Measurements from ENCODE around the gene RAB36.

Gene RAB36

DNA sequence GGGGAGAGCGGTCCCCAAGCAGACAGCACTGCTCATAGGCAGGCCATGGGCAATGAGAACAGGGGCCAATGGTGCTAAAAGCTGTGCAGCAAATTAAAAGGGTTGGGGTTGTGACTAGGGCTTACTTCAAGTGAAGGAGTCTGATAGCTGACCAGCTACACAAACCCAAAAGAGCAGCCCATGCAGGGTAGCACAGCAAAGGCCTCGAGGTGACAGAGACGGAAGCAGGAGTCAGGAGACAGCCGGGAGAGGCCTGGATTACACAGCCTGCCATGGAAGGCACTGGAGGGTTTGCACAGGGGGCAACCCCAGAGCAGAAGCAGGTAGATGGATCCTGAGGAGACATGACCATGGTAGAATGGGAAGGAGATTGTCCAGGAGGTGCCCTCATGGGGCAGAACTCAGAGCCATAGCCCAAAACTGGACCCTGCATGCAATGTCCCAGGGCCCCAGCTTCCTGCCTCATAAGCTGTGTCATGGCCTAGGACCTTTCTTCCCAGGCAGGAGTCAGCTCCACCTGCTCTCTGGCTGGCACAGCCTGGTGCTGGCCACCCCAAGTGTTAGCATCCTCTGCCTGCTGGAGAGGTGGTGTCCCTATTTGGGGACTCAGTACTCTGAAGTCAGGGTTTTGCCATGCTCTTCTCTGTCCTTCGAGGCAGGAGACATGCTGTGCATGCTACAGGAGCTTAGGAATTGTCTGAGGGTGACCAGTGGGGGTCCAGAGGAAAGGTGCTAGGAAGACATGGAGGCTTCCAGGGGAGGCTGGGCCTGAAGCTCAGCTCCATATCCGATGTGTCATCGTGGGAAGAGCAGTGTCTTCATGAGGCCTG lies 36.8 kb upstream of the RAB36 start:
- no peak for DNase-seq

DNA sequence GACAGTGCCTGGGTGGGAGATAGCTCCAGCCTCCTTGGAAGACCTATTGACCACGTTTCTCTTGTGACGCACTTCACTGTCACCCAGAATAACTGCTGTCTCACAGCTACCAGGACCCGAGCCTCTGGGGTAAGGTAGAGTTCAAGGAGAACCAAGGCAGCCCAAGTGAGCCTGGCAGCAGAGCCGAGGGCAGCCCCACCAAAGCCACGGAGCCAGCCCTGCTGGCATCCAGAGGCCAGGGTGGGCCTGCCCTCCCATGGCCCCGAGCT lies 36.3 kb upstream of the RAB36 start:
- DNase-seq = no peak

DNA sequence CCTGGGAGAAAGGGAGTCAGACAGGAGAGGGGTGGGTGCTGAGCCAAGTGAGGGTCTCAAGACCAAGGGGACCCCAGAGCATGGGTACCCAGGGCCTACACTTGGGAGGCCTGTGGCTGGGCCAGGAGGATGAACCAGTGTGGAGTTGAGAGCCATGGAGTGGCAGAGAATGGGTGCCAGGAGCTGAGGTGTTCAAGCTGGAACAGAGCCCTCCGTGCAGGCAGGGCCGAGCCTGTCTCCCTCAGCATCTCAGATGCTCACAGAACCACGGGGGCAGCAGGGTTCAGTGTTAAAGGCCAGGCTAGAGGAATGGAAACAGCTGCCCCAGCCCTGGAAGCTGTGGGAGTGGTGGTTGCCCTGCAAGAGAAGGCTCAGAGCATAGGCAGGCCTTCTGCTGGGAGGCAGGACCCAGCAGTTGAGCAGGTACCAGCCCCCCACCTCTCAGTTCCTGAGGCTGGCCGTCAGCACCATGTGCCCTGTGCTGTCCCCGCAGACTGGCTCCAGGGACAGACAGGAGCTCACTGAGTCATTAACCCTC lies 35.8 kb upstream of the RAB36 start:
- no peak for DNase-seq

DNA sequence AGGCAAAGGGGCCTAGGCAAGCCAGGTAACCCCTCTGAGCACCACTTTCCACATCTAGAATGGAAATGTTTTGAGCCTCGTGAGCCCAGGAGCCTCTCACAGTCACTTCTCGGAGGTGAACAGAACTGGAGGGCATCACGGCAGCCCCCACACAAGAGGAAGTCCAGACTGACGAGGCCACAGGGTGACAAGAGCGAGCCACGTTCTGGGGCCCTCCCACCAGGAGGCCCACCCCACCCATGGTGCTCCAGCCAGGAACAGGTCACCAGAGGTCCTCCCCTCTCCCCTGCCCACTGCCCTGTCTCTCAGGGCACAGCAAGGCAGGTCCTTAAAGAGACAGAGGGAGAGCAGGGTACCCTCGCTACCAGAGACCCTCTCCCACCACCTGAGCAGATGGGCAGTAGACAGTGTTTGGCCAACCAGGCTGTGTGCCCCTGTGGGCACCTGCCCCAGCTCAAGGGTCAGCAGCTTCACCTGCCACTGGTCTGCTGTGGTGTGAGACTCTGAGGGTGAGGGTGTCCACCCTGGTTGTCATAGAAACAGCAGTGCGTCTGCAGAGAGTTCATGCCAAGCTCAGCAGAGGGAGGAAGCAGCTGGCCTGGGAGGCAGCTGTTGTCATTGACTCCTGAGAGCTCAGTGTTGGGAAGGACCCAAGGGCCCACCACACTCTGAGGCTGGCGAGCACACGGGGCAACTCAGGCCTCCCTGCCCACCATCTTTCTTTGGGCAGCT lies 34.9 kb upstream of the RAB36 start:
- DNase-seq = no peak

DNA sequence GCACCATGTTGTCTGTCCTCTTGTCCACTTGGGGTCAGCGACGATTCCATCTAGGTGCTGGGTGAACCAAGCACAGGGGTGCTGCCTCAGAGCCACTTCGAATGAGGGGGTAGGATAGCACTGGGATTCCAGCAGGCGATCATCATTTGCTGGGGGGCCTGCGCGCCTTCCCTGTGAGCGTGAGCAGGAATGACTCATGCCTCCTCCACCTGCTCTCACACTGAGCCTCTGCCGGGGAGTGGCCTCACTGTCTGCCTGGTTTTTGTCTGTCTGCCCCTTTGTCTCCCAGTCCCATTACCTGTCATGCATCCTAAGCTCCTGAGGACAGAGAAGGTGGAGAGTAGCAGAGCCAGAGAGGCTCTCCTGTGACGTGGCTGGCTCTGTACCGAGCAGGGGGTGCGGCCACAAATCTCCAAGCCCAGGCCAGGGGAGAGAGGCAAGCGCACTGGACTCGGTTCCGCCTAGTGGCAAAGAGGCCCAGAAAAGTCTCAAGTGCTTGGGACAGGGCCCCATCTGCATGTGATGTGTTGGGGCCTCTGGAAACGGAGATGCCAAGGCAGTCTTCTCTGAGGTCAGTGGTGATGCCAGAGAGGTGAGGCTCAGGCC lies 34.3 kb upstream of the RAB36 start:
- DNase-seq = no peak

DNA sequence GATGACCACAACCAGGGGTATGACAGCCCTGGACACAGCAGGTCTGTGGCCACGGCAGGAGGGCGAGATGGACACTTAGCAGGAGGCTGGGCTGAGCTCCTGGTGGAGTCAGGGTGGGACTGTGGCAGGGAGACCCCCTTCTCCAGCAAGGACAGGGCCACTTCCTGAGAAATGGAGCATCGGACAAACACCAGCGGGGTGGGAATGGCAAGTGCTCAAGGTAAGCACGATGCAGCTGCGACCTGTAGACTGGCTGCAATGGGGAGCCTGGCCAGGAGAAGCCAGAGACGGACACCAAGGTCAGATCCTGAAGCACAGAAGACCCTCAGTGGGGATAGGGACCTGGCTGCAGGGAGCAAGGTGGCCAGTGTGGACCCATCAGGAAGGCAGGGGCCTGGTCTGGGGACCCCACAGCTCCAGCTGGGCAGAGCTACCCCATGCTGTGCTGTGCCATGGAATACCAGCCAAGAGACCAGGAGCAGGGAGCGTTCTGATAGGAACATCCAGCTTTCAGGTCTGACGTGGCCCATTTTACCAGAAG lies 32.7 kb upstream of the RAB36 start:
- no peak for DNase-seq

DNA sequence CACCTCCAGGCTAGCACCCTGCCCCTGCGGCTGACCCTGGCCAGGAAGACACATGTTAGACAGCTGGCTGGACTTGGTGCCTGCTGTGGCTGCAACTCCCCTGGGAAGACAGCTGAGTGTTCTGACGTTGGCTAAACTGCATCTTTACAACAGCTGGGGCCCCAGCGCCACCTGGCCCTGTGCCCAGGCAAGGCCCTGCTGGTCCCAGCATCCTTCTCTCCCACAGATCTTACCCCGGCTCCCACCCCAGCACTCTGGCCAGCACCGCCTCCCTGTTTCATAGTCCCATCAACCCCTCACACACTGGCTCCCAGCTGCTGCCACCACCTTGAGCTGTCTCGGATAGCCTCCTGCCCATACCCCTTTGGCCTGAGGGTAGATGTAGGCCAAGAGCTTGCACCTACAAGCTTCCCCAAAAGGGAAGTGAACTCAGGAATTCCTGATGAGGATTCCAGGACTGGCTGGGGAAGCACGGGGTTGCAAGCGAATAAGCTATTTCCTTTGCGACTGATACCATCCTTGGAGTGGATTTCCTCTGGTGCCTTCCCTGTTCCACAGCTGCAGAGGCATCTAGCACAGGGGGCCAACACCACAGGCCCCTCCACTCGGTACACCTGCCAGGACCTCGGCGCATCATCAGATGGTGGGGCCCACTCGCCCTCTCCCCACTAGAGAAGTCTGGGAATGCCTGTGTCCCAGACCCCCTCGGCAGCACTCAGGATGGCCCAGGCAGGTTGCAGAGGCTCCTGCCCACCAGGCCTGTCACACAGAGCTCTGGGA lies 32.0 kb upstream of the RAB36 start:
- no peak for DNase-seq

DNA sequence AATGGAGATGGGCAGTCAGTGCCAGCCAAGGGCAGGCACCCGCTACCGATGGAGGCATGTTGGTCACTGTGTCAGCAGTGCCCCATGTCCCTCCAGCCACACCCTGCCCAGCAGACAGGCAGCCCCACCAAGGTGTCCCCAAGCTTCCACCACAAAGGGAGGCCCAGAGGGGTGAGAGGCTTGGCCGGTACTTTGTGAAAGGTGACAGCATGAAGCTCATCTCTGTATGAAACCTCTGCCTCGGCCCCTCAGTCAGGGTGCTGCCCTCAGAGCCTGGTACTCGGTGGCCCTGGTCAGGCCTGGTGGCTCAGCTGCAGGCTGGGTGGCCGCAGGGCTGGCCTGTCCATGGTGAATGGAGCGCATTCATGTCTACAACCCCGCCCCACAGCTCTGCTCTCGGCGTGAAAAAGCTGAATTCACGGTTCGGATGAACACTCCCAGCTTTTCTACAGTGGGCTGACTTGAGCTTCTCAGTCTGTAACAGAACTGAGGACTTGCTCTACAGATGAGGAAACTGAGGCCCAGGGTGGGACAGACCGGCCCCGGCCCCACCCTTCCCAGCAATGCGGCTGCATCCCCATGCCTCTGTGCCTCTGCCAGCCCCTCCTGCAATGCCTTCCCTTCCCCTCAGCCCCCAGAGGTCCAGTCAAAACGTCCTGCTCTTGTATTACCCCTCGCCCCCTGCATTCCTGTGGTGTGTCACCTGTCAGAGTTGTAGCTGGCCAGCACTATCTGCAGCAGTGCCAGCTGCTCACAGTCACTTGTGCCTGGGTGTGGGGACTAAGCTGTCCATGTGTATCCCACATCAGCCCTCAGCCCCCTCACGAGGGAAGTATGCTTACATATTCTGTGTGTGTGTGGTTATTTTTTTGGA lies 31.2 kb upstream of the RAB36 start:
- DNase-seq = no peak

DNA sequence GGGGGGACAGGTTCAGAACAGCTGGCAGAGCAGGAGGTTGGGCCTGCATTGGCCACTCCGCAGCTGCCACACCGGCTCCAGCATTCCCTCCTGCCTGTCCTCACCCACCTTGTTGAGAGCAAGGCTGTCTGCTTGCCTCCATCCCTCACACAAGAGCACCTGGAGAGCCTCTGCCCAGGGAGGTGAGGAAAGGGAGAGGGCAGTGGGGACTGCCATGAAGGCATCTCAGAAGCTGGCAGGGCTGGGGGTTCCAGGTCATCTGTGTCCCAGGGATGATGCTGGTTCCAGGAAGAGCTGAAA lies 30.6 kb upstream of the RAB36 start:
- DNase-seq = no peak

DNA sequence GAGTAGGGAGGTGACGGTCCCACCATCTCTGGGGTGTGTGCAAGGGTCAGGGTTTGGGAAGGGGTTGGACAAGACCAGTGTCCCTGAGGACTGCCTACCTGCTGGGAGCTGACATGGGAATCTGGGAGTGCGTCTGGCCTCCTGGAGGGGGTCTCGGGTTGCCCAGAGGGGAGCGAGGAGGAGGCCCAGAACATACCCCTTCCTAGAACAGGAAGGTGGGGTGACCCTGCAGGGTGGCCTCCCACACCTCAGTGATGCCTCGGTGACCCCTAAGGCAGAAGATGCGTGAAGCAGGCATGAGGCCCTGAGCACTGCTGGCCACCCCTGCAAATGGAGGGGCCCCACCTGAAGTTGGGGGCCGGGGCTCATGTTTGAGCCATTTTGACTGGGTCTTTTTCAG lies 29.9 kb upstream of the RAB36 start:
- DNase-seq = no peak

DNA sequence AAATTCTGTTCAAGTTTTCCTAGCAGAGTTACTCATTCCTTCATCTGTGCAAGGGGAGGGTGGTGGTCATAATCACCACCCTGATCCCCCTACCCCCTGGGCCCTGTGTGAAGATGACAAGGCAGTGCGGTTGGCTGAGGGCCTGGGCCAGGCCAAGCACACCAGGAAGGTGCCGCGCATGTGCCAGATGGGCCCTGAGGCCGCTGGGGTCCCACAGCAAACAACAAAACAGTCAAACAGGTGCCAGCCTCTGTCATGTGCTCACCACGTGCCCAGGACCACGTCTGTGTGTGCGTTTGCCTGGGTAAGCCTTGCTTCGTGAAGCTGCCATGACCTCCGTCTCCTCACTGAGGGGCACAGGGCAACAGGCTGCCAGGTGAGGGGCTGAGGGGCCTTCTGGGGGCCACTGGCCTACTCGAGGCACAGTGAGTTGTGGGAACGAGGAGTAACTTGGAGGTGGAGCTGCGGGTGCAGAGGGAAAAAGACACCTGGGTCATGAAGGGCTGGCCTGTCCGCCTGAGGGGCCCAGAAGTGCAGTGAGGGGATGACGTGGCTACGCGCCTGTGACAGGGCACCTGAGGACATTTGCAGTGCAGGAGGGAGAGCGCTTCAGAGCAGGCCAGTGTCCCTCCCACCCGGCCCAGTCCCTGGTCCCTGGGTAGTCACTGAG lies 29.3 kb upstream of the RAB36 start:
- no peak for DNase-seq

DNA sequence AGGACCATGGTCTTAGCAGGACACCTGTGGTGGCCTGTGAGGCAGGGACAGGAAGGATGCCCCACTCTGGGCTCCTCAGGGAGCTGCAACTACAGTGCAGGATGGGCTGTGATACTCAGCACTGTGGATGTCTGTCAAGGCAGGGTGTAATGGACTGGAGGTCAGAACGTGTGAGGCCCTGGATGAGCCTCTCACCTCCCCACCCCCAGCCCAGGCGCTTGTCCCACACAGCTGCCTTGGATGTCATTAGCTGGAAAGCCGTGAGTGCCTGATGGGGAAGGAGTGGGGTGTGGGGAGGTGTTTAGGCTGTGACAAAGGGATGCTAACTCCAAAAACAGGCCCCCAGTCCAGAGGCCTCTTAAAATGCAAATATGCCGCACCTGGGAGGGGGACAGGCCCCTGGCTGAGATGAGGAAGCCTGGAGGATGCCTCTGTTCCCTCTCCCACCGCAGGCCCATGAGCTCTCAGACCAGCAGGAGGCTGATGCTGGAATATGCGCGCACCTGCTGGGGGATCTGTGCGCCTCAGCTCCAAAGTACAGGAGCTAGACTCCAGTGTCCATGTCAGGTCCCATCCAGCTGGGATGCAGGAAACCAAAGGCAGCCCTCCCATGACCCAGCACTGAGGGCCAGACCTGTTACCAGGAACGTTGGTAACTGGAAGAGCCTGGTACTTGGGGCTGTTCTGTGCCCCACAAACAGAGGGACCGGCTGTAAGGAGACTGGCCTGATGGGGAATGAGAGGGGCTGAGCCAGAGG lies 28.6 kb upstream of the RAB36 start:
- no peak for DNase-seq

DNA sequence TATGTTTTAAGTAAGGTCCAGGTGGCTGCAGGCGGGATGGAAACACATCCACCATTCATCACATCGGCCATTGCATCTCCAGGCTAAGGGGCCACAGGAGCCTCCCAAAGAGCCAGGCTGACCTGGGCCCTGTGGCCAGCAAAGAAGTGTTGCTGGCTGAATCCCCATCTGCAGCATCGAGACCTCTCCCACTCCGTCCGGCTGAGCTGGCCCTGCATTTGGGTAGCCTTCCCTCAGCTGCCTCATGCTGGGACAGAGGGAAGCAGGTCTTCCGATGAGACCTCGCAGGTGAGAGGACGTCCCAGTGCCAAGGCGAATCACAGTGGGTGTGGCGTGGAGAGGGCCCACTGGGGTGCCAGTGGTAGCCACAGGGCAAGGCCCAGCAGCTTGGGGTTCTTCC lies 28.0 kb upstream of the RAB36 start:
- no peak for DNase-seq

DNA sequence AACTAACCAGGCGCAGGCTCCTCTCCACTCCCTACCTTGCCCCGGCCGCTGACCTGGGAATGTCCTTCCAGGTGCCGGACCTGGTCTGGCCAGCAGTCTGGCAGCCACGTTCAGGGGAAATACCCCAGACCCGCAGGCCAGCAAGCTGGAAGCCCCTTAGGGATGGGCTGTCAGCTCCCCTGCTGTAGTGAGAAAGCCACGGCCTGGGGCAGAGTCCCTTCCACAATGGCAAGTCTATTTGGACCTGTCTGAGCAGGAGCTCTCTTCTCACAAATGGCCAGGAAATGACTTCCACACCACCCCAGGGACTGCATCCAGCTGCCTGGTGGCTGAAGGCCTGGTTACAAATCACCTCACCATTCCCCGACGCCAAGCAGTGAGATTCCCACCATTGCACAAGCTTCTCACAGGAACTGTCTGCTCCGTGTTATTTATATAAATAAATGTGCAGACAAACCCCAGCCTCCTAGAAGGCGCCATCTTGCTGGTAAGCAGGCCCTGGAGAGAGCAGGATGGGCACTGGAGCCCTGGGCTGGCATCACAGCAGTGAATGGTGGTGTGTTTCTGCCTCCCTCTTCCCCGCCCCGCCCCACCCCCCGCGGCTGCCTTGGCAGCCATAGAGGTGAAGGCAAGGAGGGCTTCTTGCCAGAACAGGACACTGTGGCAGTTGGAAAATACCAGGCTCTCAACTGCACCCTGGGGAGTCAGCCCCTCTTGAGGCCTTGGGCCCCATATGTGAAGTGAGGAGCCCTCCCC lies 27.2 kb upstream of the RAB36 start:
- DNase-seq = no peak

DNA sequence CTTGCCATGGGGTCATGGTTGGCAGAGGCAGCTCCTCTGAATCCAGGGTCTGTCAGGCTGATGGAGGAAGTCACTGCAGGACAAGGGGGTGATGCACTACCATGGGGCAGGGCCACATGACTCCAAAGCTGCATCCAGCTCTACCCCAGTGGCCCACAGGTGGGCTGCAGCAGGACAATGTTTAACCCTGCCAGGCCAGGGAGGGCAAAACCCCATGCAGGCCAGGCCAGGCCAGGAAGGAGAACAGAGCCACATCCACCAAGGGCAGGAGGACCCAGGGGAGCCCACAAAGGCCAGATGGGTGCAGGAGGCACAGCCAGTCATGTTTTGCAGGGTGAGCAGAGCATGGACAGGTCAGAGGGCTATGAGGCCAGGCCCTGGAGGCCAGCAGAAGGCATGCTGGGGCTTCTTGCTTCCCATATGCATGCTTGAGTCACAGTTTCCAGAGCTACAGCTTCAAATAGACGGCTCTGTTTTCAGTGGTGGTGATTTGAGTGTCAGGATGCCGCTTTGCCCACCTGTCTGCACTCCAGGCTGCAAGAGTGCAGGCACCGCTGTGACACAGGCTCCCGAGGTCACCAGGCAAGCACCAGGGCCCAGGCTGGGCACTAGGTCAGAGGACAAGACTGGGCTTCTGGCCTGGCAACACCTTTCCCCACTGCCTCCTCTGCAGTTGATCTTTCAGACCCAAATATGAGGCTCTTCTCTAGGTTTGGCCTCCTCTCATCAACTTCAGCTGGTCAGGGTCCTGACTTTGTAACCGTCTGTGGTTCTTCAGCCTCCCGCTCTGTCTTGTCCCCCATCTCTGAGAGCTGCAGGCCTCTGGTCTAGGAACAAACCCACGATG lies 26.4 kb upstream of the RAB36 start:
- DNase-seq = no peak

DNA sequence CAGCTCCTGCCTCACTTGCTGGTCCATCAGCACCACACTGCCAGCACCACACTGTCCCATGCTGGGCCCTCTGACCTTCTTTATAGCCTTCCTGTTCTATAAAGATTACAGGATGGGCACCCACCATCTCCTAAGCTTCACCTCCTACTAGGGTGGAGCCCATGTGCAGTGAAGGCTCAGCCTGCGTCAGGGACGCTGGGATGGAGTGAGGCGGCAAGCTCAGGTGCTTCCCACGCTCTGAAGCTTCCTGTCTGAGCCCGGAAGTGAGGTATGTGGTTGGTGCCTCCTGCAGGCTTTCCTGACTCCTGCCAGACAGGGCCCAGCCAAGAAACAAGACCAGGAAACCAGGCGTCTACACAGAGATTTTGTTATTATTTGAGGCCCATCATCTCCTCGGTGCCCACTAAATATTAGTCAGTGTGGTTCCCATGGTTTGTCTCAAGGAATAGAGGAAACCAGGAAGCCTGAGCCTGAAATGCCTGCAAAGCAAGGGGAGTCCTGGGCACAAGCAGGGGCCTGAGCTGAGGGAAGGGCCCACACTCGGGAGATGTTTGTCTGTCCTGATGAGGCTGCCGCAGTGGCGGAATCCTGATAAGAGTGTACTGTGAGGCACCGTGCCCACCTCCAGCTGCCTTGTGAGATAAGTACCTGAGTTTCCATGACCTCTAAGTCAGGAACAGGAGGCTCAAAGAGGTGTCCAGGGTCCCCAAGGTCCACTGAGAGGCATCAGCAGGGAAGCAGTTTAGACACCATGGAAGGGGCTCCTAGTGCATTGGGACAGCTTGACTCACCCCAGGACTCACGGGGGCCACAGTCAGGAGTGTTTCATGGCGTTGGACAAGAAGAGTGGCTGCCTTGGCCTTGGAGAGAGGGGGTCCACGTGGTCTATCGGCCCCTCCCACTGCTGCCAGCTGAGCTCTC lies 25.5 kb upstream of the RAB36 start:
- no peak for DNase-seq

DNA sequence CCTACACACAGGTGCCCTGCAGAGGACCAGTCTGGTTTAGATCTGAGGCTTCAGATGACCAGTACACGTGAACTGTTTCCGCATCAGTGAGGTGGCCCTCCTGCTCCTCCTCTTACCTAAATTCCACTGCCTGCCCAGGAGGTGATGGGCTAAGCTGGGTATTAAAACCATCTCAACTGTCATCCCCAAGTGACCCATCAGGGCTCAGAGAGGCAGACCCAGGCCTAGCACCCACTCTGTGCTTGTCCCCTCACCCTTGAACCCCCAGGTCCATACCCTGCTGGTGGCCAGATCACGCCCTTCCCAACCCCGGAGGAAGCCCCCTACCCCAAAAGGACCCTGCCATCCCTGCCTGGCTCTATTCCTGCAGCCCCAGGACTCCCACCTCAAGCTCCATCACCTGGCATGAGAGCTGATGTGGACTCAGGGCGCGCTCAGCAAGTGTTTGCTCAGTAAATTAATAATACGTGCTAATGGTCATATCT lies 24.8 kb upstream of the RAB36 start:
- DNase-seq = no peak

DNA sequence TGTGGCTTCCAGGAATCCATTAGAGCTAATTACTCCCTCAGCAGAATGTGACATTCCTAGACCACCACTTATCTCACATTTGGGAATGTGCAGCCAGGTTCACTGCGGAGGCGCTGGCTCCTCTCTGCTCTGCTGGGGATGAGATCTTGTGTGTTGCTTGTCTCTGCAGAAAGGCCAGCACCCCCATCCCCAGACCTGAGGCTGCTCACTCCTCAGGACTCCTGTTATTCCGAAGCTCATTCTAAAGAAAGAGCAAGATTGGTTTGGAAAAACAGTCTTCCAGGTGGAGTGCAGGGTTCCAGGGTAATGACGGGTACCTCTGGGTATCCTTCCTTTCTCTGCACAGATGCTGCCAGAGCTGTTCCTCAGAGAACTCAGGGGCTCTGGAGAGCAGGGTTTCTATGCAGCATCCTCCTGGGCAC lies 24.3 kb upstream of the RAB36 start:
- no peak for DNase-seq

Measured in bone marrow (tissue), 2 donors.